Ovary (tissue), 9 donors: ENCODE data around the gene NEUROG2. TPM values are rescaled to one million over a fixed set of nuclear protein-coding genes. Genes with fewer than 3 reads are reported as not detected.
A peak's percentile ranks its signal among the peaks of the same experiment; 100 is the strongest.
"Not testable (repeated sequence)": the region's sequence is repeated elsewhere in the genome, so short reads cannot be mapped to it uniquely, and the experiment has no call there.

Experiments used
- DNase-seq, 5 donors: peaks; one replicate each; pipeline ENCODE4 v3.0.0-alpha.2; 2019 to 2020
- H3K27ac ChIP-seq, 2 donors: fragments of 200-600 bp; one replicate each; pipeline versions ENCODE4 v1.5.1 to v1.8.0; 2019 to 2022
- H3K27me3 ChIP-seq: fragments of 200-600 bp; one replicate; pipeline ENCODE4 v1.8.0; 2022
- H3K36me3 ChIP-seq: fragments of 200-600 bp; sonication (generic); one replicate; pipeline ENCODE4 v1.5.1; 2019
- H3K4me1 ChIP-seq: one replicate; pipeline ENCODE4 v1.8.1; 2013; ENCODE audit warnings: mild to moderate bottlenecking, moderate library complexity; ENCODE audit not compliant: insufficient read depth
- H3K4me3 ChIP-seq: fragments of 200-600 bp; sonication (generic); one replicate; pipeline ENCODE4 v1.5.1; 2017
- H3K9me3 ChIP-seq, 2 donors: fragments of 200-600 bp in 1 of 2; sonication (generic) in 1 of 2; one replicate each; pipeline versions ENCODE4 v1.5.1 to v1.8.1; 2013 to 2019; ENCODE audit warnings: mild to moderate bottlenecking in 1 of 2, moderate library complexity in 1 of 2
- EP300 ChIP-seq: sonication (generic); formaldehyde crosslinking; IDR thresholded peaks from one replicate; pipeline ENCODE4 v1.6.1; 2017; ENCODE audit warnings: antibody characterized with exemption
- POLR2A ChIP-seq: fragments of 450-650 bp; IDR thresholded peaks from one replicate; pipeline ENCODE4 v1.6.1; 2017; ENCODE audit warnings: antibody characterized with exemption, mild to moderate bottlenecking, moderate library complexity
- WGBS, 3 donors: extraction: QIAGEN DNeasy Blood & Tissue Kit in 1 of 3; methylation state at CpG; one replicate each; pipeline versions ENCODE4 v1.1.5 to v1.1.7; 2013 to 2017; 5-methylcytosine and 5-hydroxymethylcytosine counted together
- intact Hi-C, 4 donors: fragments of 100-400 bp; cut with DNase I; formaldehyde crosslinking; loops; one replicate each; pipeline versions ENCODE4 v1.11.0 to v1.15.1; 2022 to 2023
- polyA plus RNA-seq, 2 donors: library from polyadenylated mRNA; stranded (reverse); fragments of 200-250 nt in 1 of 2; fragments of 350-450 nt in 1 of 2; fragmentation: Illumina TruSeq in 1 of 2; extraction: RNeasy Lipid Tissue Mini Kit (QIAGEN cat#74804) in 1 of 2; gene quantifications; one replicate each; pipeline ENCODE4 v1.2.3, GENCODE V29; 2013 to 2014
- total RNA-seq, 7 donors: library from RNA; depleted of rRNA in 2 of 7; stranded (reverse); fragments of >200 nt in 2 of 7; fragmentation: NEBNext Ultra II Directional in 3 of 7; extraction: Animal tissue kit (Norgen Biotek cat#: 25700) in 3 of 7; gene quantifications; one replicate each; pipeline versions ENCODE4 v1.1.0 to v1.2.4, GENCODE V29; 2016 to 2023
- TF ChIP-seq, protein P1 (sequence below), 3 donors: fragments of 450-650 bp in 2 of 3; fragments of 200-600 bp in 1 of 3; IDR thresholded peaks; one replicate each; pipeline versions ENCODE4 v1.5.1 to v1.8.0; 2016 to 2022; ENCODE audit warnings: antibody characterized with exemption in 3 of 3, mild to moderate bottlenecking in 1 of 3
- donor health status: DM: no; HTN: no; CAD: no; lungs with moderate emphysema.
- donor health status: DM: no; HTN: no; CAD: no.
- donor health status: Bipolar disorder and iron deficiency.
- donor health status: DM: yes; HTN: yes; CAD: no.
- donor health status: DM: no; HTN: no; CAD: no.
- donor health status: DM: yes; HTN: yes; CAD: no.

NEUROG2 gene
- total and polyA plus RNA-seq, 9 donors: not detected

GRCh38 chr4:112523008-112523721, 7.2 kb upstream of the NEUROG2 start:
- peak overlapping the region; percentile 25 for H3K4me3 ChIP-seq
- 6 to 7% (median 7%) methylated on average over 37 of the region's 37 CpGs for WGBS, 3 donors
- no peaks in the 10 kb centered on the region for H3K36me3 ChIP-seq
- DNase-seq: peak in 2 of 5 donors; percentile 28 to 50
- peaks cover 2% of the 10 kb centered on the region for H3K4me1 ChIP-seq
- H3K27me3 ChIP-seq: peaks cover 6% of the 10 kb centered on the region
- intact Hi-C loops: loop anchor here in 2 of 4 donors (10.0 kb wide), 2 partner anchors 308 to 418 kb away; no protein-coding TSS in a partner anchor
- TF ChIP-seq EP300: no peak
- TF ChIP-seq, protein P1, sequence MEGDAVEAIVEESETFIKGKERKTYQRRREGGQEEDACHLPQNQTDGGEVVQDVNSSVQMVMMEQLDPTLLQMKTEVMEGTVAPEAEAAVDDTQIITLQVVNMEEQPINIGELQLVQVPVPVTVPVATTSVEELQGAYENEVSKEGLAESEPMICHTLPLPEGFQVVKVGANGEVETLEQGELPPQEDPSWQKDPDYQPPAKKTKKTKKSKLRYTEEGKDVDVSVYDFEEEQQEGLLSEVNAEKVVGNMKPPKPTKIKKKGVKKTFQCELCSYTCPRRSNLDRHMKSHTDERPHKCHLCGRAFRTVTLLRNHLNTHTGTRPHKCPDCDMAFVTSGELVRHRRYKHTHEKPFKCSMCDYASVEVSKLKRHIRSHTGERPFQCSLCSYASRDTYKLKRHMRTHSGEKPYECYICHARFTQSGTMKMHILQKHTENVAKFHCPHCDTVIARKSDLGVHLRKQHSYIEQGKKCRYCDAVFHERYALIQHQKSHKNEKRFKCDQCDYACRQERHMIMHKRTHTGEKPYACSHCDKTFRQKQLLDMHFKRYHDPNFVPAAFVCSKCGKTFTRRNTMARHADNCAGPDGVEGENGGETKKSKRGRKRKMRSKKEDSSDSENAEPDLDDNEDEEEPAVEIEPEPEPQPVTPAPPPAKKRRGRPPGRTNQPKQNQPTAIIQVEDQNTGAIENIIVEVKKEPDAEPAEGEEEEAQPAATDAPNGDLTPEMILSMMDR (IDR thresholded peaks at IDR 0.05): no peak
- TF ChIP-seq POLR2A: no peak
- no peak overlapping the region for H3K27ac ChIP-seq
- H3K9me3 ChIP-seq: peaks cover 0 to 8% of the 10 kb centered on the region in 2 donors

- H3K4me3 ChIP-seq, H3K36me3 ChIP-seq, H3K9me3 ChIP-seq, H3K27ac ChIP-seq, DNase-seq, H3K4me1 ChIP-seq, H3K27me3 ChIP-seq: not testable (repeated sequence)
- intact Hi-C loops: loop anchor here in 2 of 4 donors (10.0 kb wide), 2 partner anchors 308 to 418 kb away; no protein-coding TSS in a partner anchor
- 10 to 13% (median 12%) methylated on average over 17 of the region's 17 CpGs for WGBS, 3 donors
Observed at GRCh38 chr4:112522431-112522830, 6.5 kb upstream of the NEUROG2 start.

GRCh38 chr4:112521123-112522023, 5.4 kb upstream of the NEUROG2 start:
- no peak for DNase-seq
- H3K27me3 ChIP-seq: peaks cover 6% of the 10 kb centered on the region
- WGBS, 3 donors: 7% methylated on average over 30 of the region's 30 CpGs
- no peak overlapping the region for H3K27ac ChIP-seq
- peaks cover 0 to 8% of the 10 kb centered on the region in 2 donors for H3K9me3 ChIP-seq
- no peak overlapping the region for H3K4me3 ChIP-seq
- peaks cover 2% of the 10 kb centered on the region for H3K4me1 ChIP-seq
- intact Hi-C loops: loop anchor here in 2 of 4 donors (10.0 kb wide), 2 partner anchors 307 to 417 kb away; no protein-coding TSS in a partner anchor
- TF ChIP-seq POLR2A (no peak), EP300 (no peak)
- TF ChIP-seq, protein P1 (IDR thresholded peaks at IDR 0.05): no peak
- H3K36me3 ChIP-seq: no peaks in the 10 kb centered on the region

DNA sequence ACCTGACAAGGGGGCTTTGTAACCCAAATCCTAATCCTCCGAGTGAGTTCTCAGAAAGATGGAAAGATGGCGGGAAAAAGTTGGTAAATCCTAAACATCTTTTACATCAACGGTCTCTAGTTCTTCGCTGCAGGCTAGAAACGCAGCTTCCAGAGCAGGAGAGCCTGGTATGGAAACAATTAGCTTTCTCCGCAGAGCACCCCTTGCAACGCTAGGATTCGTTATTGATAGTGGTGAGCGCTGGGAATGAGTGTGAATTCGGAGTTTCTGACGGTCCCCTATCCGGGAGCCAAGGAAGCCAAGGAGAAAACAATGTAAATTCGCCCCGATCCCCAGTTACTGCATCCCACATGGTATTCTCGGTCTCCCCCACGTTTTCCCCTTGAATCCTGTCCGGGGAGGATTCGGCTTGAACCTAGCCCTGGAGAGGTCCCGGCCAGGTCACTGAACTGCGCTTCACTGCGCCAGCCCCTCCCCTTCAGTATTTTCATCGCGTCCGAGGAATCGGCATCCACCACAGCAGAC, 4.7 kb upstream of the NEUROG2 start:
- H3K4me3 ChIP-seq: no peak overlapping the region
- intact Hi-C loops: loop anchor here in 2 of 4 donors (10.0 kb wide), 2 partner anchors 306 to 416 kb away; no protein-coding TSS in a partner anchor
- 4 to 5% (median 4%) methylated on average over 25 of the region's 25 CpGs for WGBS, 3 donors

More for the DNA sequence above, 4.7 kb upstream of the NEUROG2 start:
- no peaks in the 10 kb centered on the region for H3K36me3 ChIP-seq
- H3K27ac ChIP-seq: no peak overlapping the region
- H3K27me3 ChIP-seq: peaks cover 6% of the 10 kb centered on the region
- H3K9me3 ChIP-seq: peaks cover 0 to 8% of the 10 kb centered on the region in 2 donors
- H3K4me1 ChIP-seq: peaks cover 2% of the 10 kb centered on the region
- no peak for TF ChIP-seq EP300
- TF ChIP-seq POLR2A: no peak
- TF ChIP-seq, protein P1 (IDR thresholded peaks at IDR 0.05): no peak
- DNase-seq: no peak
